Activated CD4-positive, CD25-positive, alpha-beta regulatory T cell treated with anti-CD3 and anti-CD28 coated beads, Interleukin-2, amount 50 U/mL, for 72 hours (primary cell): Measurements from ENCODE around the gene TIGD6.

Experiments
- DNase-seq: peaks from one replicate; pipeline ENCODE4 v3.0.0; 2021

The TIGD6 gene

DNA sequence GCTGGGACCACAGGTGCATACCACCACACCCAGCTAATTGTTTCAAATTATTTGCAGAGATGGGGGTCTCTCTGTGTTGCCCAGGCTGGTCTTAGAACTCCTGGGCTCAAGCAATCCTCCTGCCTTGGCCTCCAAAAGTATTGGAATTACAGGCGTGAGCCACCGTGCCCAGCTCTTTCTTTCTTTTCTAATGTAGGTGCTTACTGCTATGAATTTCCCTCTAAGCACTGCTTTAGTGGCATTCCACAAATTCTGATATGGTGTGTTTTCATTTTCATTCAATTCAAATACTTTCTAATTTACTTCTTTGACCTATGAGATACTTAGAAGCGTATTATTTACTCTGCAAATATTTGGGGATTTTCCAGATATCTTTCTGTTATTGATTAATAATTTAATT lies 15.0 kb upstream of the TIGD6 start:
- DNase-seq = no peak

DNA sequence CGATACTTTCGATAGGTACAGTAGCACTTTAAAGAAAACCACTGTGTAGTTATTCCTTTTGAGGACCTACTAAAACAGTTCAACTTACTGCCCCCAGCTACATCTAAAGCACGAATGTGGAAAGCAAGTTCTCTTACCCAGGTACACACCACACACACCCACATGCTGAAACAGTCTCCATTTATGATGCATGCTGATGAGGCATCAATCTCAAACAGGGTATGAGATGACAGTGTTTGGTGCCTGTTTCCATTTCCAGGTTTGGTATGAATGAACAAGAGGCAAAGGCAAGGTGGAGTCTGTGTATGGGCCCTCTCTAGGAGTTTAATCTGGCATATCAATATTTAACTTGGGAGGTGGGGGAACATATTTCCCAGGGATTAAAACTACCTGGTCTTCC lies 14.0 kb upstream of the TIGD6 start:
- no peak for DNase-seq

DNA sequence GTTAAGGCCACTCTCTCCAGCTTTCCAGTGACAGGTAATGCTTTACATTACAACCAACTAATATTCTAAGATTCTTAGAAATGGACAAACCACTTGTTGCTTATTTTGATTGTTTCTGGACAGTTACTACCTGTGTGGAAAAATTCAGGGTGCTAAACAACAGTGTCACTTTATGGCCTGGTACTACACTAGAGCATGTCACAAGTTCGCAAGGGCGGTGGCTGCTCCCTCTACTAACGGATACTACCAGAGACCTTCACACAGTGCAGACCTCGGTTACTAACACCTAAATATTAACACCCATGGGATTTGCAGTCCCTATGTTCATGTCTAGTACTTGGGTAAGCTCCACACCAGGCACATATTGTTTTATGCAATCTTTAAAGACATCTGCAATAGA lies 13.5 kb upstream of the TIGD6 start:
- no peak for DNase-seq

DNA sequence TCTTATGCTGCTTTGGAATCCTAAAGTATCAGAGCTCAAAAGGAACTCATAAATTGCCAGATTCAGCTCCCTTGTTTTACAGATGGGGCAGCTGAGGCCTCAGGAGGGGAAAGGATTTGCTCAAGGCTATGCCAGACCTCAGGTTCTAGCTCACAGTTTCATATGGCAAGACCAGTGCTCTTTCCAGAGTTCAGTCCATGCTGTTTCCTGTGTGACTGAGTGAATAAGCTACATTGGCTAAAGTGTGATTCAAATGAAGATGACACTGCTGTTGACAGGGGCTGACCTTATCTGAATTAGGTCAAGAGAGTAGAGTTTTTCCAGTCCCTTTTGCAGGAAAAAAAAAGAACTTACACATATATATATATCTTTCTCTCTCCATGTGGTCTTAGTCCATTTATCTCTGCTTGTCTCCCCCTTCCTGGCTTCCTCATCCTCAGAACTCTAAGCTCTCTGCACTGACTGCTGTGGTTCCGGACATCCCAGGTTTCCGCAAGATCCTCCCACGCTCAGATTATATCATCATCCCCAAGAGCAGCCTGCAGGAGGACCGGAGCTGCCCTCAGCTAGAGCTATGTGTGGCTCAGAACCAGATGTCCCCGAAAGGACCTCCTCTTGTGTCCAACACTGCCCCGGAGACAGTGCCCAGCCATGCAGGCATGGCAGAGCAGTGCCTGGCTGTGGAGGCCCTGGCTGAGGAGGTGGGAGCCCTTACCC lies 9.4 kb upstream of the TIGD6 start:
- DNase-seq = no peak

DNA sequence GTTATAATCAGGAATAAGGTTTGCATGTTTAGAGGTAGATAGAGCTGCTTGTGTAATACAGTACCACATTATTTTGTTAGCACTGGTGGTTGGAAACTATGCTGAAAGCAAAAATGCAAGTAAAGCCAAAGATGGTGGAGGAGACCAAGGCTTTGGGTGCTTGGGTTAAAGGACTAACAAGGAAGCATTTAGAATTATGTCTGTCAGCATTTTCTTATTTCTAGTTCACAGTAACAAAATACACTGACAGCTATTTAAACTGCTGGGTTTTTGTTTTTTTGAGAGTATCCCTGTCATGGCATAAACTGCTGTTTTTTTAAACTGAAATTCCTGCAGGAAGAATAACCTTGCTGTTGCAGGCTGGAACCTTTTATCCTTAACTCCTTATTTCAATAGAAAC lies 6.6 kb upstream of the TIGD6 start:
- DNase-seq = no peak

DNA sequence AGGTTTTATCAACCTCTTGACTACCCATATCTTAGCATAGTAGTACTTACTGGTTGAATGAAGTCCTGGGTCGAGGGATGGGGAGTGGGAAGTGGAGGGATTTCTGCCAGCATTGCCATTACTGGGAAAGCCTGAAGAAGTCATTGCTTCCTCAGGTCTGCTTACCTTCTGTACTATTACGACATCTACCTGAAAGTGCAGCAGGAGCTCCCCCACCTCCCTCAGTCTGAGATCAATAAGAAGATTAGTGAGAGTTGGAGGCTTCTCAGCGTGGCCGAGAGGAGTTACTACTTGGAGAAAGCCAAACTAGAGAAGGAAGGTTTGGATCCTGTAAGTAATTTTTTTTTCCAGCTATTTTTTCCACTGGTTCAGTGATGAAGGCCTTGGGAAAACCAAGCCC lies 5.9 kb upstream of the TIGD6 start:
- DNase-seq = no peak

DNA sequence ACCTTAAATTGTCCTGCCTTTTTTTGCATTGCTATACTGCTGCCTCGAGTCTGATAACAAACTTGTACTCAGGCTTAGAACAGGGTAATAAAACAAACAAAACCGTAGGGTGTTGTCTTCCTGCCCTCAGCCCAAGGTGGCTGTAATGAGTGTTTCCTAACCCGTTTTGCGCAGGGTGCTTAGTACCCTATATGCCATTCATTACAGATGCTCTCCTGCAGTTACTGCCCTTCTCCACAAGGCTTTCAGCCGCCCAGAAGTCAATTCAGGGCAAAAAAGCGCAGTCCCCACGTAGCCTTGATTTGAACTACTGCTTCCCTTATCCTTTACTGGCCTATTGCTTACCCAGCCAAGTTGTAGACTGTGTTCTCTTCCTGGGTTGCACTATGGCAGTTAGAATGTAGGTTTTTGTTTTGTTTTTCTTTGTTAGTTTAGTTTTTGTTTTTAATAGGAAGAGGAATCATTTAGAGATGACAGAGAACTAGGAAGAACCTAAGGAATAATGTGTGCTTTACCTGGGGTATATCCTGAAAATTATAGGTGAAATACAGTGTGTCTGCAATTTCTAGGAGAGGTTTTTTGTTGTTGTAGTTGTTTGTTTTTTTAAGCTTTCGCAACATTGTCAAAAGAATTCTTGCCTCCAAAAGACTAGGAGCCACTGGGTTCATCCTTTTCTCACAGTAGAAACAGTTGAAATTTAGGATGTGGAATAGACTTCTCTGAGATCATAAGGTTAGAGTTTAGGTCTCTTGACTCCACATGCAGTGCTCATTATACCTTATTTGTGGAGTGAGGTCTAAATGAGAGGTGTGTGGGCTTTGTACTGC lies 1.4 kb upstream of the TIGD6 start:
- peak; percentile 38 for DNase-seq

DNA sequence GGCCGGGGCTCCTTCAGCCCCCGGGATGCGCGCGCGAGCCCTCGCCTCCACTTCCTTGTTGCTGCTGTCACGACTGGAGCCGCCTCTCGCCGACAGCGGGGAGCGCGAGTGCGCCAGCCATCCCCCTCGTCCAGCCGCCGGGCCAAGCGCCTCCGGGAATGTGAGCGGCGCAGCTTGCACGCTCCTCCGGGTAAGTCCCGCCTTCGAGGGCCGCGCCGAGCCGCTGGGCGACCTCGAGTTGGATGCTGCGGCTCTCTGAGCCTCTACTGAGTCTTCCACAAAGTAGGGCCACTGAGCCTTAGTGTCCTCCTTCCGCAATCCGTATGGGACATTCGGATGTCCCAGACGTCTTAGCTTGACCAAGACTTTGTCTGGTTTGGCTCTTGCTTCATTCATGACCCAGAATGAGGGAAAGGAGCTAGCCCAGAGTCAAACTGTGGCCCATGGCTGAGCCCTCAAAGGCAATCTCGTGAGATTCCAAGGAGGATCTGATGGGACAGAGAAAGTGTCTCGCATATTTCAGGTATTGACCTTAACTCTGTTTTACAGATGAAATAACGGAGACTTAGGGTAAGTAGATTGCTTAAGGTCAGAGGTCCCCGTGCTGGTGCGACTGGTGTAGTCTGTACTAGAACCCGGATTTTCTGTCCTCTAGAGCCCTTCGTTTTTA lies 671 bp upstream of the TIGD6 start:
- DNase-seq = peak; percentile 52

DNA sequence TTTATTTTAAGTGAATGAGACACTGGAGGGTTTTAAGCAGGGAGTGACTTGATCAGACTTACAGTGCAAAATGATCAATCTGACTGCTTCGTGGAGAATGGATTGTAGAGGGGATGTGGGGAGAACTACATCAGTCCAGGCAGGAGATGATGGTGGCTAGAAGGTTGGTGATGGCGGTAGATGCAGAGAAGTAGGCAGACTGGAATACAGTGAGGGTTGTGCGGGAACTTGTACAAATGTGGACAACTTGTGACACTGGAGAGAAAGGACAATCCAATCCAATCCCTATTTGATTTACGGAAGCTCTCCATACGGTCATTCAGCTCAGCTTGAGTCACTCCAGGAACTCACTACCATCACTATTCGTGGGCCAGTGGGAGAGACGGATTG lies 593 bp downstream of the TIGD6 start:
- DNase-seq = no peak

DNA sequence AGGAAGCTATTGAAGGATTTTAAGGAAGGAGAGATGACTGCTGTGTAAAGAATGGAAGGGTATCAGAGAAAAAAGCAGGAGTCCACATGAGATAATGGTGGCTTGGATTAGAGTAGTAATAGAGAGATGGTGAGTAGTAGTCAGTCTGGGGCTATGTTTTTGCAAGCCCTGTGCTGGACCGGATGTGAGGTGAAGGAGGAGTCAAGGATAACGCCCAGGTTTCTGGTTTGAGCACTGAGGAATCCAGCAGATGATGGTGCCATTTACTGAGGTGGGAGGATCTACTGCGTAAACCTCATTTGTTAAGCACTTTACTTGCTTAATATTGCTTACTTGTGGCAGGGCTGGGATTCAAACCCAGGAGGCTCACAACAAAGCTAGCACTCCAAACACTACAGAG lies 1.1 kb downstream of the TIGD6 start:
- no peak for DNase-seq

DNA sequence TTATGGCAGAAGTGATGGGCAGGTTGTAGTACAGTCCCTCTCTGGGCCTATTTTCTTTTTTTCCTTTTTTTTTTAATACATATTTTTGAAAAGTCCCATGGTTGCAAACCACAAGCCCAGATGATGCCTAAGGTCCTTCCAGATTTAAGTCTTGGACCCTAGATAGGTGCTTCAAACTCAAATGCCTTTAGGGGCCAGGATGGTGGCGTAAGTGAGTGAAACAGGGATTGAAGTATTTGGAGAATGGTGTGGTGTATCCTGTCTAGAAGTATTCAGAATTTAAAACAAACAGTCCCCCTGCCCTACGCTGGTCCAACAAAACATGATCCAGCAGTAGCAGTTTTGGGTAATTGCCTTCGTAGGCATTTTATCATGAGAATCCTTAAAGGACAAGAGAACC lies 2.2 kb downstream of the TIGD6 start:
- DNase-seq = no peak

DNA sequence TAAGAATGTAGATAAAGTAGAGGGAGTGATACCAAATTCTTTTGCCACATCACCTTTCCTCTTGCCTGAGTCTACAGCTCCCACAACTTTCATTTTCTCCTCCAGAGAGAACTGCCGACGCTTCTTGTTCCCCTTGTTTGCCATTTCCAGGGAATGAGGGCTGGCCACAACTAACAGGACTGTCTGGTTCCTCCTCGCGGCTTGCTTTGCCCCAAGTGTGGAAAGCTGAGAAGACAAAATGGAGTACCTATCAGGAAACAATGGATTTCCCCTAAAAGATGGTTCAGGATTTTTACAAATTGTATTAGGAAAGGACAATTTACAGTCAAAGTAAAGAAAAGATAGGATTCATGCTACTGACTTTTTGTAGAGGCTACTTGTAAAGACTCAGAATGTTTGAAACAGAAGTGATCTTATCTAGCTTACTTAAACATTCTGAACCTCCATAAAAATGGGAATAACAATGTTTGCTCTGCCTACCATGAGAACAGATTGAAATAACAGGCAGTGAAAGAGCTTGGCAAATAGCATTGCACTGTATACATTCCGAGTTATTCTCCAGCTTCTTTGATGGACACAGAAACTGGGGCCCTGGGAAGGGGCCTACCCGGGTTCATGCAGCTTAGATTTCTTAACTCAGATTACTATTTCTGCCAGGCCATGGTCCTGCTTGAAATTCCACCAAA lies 4.1 kb downstream of the TIGD6 start:
- DNase-seq = no peak

DNA sequence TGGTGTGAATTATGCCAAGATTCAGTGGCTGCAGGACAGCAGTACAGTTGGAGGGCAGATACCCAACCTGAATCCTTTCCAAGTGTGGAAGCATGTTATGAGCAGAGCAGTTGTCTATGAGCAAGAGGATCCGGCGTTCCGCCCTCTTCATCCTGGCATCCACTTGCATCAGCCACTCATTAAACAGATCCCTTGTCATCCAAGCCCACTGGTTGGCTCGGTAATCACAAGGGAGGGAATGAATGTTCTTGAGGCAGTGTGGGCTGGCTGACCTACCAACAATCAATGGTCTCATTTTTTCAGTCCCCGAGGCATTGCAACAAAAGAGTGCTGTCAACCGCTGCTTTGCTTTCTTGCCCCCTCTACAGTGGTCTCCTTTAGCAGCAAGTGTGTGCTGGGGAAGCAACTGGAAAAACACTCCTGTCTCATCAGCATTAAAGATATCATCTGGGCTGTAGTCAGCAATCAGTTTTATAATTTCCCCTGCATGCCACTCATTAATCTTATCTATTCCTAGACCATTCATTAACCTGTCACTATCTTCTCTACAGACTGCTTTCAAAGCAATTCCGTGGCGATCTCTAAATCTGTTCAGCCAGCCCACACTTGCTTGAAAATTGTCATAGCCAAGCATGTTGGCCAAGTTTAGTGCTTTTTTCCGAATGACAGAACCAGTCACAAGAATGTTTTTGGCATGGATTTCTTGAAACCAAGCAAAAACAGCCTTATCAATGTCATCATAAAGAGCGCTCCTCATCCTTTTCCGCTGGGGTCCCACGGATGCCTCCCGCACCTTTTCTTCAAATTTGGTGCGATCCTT lies 4.9 kb downstream of the TIGD6 start:
- DNase-seq = no peak

DNA sequence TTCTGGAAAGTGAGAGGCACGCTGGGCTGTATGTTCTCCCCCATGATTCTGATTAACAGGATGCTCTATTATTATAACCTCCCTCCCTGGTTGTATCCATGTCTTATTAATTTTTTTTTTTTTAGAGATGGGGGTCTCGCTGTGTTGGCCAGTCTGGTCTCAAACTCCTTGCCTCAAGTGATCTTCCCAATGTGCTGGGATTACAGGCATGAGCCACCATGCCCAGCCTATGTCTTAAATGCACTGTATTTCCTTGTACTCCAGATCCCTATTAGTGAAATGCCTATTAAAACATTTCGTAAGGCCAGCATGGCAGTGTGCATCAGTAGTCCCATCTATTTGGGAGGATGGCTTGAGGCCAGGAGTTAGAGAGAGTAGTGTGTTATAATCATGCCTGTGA lies 7.0 kb downstream of the TIGD6 start:
- no peak for DNase-seq

DNA sequence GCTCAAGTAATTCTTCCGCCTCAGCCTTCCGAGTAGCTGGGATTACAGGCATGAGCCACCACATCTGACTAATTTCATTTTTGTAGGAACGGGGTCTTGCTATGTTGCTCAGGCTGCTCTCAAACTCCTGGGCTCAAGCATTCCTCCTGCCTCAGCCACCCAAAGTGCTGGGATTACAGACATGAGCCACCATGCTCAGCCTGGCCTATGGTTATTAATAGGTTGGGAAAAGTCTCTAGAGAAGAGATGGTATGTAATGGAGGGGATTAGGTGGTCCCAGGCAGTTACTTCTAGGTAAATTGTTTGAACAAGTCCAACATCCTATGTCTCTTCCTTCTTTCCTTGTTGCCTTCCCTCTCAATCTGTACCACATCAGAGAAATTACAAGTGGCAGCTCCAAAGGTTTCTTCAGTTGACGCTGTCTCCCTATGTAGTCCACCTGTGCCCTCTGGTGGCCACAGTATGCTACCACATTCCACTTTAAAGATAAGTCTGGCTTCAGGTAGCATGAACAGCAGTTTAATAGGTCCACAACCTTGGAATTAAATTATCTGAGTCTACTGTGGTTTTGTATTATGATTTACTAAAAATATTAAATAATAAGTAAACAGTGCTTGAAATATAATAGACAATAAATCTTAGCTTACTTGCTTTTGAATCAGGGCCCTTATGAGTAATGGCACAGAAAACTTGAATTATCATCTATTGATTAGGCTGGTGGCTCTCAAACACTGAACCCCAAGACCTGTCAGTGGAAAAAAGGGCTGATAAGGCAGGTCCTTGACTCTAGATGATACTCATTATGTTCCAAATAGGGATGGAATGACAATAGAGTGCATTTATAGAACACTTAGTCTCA lies 9.7 kb downstream of the TIGD6 start:
- DNase-seq = peak; percentile 66

DNA sequence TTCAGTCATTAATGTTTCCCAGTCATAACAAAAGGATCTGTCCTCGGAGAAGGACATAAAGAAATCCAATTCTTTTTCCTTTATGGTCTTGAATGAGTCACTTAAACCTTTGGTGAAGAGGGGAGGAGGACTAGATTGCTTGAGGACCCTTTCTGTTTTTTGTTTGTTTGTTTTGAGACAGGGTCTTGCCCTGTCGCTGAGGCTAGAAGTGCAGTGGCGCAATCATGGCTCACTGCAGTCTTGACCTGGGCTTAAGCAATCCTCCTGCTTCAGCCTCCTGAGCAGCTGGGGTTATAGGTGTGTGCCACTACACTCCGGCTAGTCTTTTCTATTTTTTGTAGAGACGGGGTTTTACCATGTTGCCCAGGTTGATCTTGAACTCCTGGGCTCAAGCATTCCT lies 12.3 kb downstream of the TIGD6 start:
- DNase-seq = no peak

DNA sequence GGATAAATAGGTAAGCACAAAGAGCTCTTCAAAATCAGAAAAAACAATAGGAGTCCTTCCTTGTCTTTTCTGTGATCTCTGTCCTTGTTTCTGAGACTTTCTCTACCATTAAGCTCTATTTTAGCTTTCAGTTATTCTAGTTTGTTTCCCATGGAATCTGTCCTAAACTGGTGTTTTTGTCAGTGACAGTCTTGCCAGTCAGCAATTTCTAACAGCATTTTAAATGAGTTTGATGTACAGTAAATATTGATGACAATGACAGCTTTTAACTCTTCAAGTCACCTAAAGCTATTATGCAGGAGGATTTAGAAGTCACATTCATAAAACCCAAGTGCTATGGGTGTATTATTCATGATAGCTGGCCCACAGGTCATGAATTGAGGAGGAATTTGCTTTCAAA lies 17.9 kb downstream of the TIGD6 start:
- no peak for DNase-seq

DNA sequence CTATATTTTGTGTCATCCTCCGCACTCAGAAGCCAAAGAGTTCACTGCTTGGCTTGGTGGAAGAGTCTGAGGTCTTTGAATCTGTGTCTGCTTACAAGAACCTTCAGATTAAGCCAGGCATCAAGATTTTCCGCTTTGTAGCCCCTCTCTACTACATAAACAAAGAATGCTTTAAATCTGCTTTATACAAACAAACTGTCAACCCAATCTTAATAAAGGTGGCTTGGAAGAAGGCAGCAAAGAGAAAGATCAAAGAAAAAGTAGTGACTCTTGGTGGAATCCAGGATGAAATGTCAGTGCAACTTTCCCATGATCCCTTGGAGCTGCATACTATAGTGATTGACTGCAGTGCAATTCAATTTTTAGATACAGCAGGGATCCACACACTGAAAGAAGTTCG lies 19.2 kb downstream of the TIGD6 start:
- no peak for DNase-seq

DNA sequence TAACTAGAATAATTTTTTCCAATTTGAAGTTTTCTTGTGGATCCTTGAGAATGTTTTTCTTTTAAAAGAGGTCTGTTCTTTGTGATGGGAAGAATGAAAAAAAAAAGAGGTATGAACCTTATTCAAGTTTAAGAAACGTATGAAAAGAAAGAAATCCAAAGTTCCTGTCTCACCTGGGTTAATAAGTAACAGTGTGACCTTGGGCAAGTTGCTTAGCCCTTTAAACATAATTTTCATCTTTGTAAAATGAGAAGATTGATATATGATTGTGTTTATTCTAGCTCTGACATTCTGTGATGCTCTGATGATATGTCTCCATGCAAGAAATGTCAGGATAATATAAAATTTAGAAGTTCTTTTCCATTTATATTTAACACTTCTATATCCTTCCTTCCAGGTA lies 20.6 kb downstream of the TIGD6 start:
- no peak for DNase-seq

DNA sequence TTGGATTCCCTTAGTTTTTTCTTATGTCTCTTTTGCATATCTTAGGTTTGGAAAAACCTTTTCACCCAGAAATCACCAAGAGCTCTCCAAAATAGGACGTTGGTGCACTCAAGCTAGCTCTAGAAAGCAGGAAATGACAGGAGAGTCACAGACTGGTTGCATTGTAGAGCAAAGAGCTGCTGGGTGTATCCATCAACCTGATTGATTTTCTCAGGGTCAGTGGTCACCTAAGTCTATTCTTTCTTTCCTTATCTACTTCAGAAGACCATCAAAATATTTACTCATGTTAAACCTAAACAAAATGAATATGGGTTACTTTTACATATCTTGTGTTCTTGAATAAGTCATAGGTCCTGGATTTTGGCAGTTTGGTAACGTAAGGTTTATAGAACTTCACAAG lies 25.0 kb downstream of the TIGD6 start:
- DNase-seq = no peak

DNA sequence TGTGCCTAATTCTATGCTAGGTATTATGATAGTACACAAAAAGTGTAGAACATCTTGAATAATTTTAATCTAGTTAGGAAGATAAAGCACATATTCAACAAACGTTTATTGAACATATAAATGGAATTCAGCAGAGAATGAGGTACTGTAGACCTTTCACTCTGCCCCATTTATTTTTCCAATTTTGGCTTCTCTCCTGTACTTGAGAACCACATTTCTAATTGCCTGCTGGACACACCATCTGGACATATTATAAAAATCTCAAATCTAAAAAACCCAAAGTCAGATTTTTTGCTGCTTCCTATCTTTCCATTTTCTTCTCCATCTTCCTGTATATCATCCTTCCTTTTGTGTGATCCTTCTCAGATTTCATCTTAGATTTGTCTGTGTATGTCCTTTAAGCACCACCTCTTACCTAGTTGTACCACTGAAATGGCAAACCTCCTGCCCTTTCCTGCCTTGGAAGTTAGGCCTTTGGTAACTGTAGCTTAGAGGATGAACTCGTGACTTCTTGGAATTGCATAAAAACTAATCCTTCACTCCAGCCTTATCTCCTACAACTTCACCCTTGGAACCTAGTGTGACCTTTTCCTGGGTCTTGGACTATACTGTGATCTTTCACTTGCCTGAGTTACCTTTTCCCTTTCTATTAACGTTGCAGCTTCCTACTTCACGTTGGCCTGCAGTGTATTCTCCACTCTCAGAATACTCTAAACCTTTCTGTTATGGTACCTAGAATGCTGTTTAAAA lies 31.1 kb downstream of the TIGD6 start:
- no peak for DNase-seq
